SU-DHL-6 (cell line): ENCODE measurements around the gene IL37.

ENCODE experiments used
- H2AFZ ChIP-seq: fragments of 200-600 bp; sonication (generic); 2 replicates; pipeline ENCODE4 v1.6.1; 2014; ENCODE audit warnings: low read depth, mild to moderate bottlenecking, moderate library complexity, mixed read lengths, antibody characterized with exemption, low read length; ENCODE audit not compliant: severe bottlenecking
- H3F3A ChIP-seq: fragments of 200-600 bp; shearing (Covaris generic); 2 replicates; pipeline ENCODE4 v1.6.0; 2016; ENCODE audit warnings: antibody characterized with exemption, mild to moderate bottlenecking; ENCODE audit not compliant: insufficient read depth
- H3K27ac ChIP-seq: fragments of 200-600 bp; sonication (generic); 2 replicates; pipeline ENCODE4 v1.5.1; 2016; ENCODE audit warnings: low read depth, mild to moderate bottlenecking, low read length, moderate library complexity, mixed read lengths
- H3K27me3 ChIP-seq: fragments of 200-600 bp; sonication (generic), shearing (Covaris generic); 2 replicates; pipeline ENCODE4 v1.6.0; 2014; ENCODE audit warnings: mild to moderate bottlenecking, low read length
- H3K36me3 ChIP-seq: fragments of 200-600 bp; sonication (generic); 2 replicates; pipeline ENCODE4 v1.6.1; 2014; ENCODE audit warnings: mild to moderate bottlenecking, low read length, mixed read lengths
- H3K4me2 ChIP-seq: fragments of 300-600, 200-600 bp; shearing (Covaris generic), sonication (generic); 2 replicates; pipeline ENCODE4 v1.6.0; 2014; ENCODE audit warnings: low read length, low read depth, mild to moderate bottlenecking; ENCODE audit not compliant: poor library complexity, severe bottlenecking
- H3K4me3 ChIP-seq: fragments of 200-600 bp; sonication (generic); 2 replicates; pipeline ENCODE4 v1.5.1; 2014; ENCODE audit warnings: antibody characterized with exemption, low read length, mild to moderate bottlenecking, mixed read lengths; ENCODE audit not compliant: insufficient read depth, poor library complexity, severe bottlenecking
- H3K79me2 ChIP-seq: fragments of 200-600 bp; sonication (generic); 2 replicates; pipeline ENCODE4 v1.6.1; 2014; ENCODE audit warnings: mild to moderate bottlenecking, low read length, moderate library complexity; ENCODE audit not compliant: insufficient read depth
- H3K9ac ChIP-seq: fragments of 200-600 bp; sonication (generic); 2 replicates; pipeline ENCODE4 v1.7.0; 2014; ENCODE audit warnings: mild to moderate bottlenecking, low read length
- H3K9me2 ChIP-seq: fragments of 200-600 bp; sonication (generic); replicated peaks from 2 replicates; pipeline ENCODE4 v1.6.1; 2014; ENCODE audit warnings: low read length; ENCODE audit not compliant: insufficient read depth
- H3K9me3 ChIP-seq: fragments of 200-600 bp; sonication (generic); 2 replicates; pipeline ENCODE4 v1.6.1; 2014; ENCODE audit warnings: low read length, mixed read lengths; ENCODE audit not compliant: insufficient read depth
- H4K20me1 ChIP-seq: fragments of 200-600 bp; sonication (generic); 2 replicates; pipeline ENCODE4 v1.6.1; 2014; ENCODE audit warnings: low read depth, mild to moderate bottlenecking, antibody characterized with exemption, low read length, moderate library complexity, mixed read lengths
- EZH2phosphoT487 ChIP-seq: fragments of 200-600 bp; sonication (generic), shearing (Covaris generic); conservative IDR thresholded peaks from 2 replicates; pipeline ENCODE4 v1.6.1; 2018; ENCODE audit warnings: mild to moderate bottlenecking, antibody characterized with exemption, low read length, moderate library complexity, mixed read lengths
- TF ChIP-seq, protein P1 (sequence below): fragments of 200-600 bp; sonication (generic); IDR thresholded peaks from one replicate; pipeline ENCODE4 v1.5.1; 2017; ENCODE audit warnings: antibody characterized with exemption, mild to moderate bottlenecking, low read length, moderate library complexity; ENCODE audit not compliant: insufficient read depth, poor library complexity, severe bottlenecking

The IL37 gene

DNA sequence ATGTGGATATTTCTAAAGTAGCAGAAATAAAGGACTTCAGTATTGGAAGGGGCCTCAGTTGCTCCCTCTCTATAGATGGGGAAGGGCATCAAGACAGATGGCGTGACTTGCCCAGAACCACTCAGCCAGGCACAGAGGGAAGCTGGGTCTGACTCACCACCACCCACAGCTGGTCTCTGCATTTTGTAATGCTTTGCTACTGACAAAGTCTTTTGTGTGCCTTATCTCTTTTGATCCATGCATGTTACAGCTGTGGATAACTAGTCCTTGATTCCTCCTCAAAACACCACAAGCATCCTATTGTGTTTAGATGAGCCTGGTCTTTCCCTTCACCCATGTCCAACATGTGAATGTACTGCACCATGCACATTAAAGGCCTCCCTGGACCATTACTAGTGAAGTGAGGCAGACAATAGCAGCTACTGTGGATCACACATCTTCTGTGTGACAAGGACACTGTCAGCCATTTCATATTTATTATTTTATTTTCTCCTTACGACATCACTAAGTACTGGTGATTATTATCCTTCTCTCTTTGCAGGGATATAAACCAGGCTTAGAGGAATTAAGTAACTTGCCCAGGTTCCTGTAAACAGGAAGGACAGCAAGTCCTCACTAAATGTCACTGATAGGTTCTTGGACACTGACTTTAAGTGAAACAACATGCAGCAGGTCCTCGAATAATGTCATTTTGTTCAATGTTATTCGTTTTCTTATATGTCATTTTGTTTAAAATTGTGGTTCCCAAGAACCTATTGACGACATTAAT lies 29.6 kb upstream of the IL37 start:
- Histone ChIP-seq H3K36me3 (no peaks in the 10 kb centered on the region), H3K4me3 (no peak overlapping the region), H4K20me1 (no peaks in the 10 kb centered on the region), H3K27me3 (no peaks in the 10 kb centered on the region), H3K9me2 (no peaks in the 10 kb centered on the region), H2AFZ (no peak overlapping the region), H3K27ac (peak overlapping the region; percentile 74), H3K4me2 (peak overlapping the region; percentile 23), H3F3A (no peaks in the 10 kb centered on the region), H3K9ac (no peak overlapping the region), H3K9me3 (no peaks in the 10 kb centered on the region), H3K79me2 (no peaks in the 10 kb centered on the region)
- TF ChIP-seq EZH2phosphoT487 = no peak
- TF ChIP-seq, protein P1, sequence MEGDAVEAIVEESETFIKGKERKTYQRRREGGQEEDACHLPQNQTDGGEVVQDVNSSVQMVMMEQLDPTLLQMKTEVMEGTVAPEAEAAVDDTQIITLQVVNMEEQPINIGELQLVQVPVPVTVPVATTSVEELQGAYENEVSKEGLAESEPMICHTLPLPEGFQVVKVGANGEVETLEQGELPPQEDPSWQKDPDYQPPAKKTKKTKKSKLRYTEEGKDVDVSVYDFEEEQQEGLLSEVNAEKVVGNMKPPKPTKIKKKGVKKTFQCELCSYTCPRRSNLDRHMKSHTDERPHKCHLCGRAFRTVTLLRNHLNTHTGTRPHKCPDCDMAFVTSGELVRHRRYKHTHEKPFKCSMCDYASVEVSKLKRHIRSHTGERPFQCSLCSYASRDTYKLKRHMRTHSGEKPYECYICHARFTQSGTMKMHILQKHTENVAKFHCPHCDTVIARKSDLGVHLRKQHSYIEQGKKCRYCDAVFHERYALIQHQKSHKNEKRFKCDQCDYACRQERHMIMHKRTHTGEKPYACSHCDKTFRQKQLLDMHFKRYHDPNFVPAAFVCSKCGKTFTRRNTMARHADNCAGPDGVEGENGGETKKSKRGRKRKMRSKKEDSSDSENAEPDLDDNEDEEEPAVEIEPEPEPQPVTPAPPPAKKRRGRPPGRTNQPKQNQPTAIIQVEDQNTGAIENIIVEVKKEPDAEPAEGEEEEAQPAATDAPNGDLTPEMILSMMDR = no peak

DNA sequence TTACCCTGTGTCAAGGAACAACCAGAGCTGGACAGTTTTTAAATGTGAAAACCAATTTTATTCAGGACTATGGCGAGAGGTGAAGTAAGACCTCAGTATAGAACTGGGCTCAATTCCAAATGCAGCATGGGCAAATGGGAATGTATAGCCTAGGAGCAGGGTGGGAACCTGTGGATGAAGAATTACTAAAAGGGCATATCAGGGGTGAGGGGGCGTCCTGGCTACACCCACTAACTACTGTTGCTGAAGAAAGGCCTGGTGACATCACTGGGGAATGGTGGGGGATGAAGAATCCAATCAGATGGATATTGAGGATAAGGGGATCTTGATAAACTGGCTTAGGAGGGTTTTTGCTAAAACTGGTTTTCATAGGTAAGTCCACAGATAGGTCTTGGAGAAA lies 27.3 kb upstream of the IL37 start:
- Histone ChIP-seq H3K9me3 (no peaks in the 10 kb centered on the region), H3K9me2 (no peaks in the 10 kb centered on the region), H2AFZ (no peak overlapping the region), H3K36me3 (no peaks in the 10 kb centered on the region), H3K4me2 (no peak overlapping the region), H3F3A (no peaks in the 10 kb centered on the region), H3K27me3 (no peaks in the 10 kb centered on the region), H3K9ac (no peak overlapping the region), H3K27ac (no peak overlapping the region), H3K79me2 (no peaks in the 10 kb centered on the region), H3K4me3 (no peak overlapping the region), H4K20me1 (no peaks in the 10 kb centered on the region)
- TF ChIP-seq, protein P1 = no peak
- TF ChIP-seq EZH2phosphoT487 = no peak

DNA sequence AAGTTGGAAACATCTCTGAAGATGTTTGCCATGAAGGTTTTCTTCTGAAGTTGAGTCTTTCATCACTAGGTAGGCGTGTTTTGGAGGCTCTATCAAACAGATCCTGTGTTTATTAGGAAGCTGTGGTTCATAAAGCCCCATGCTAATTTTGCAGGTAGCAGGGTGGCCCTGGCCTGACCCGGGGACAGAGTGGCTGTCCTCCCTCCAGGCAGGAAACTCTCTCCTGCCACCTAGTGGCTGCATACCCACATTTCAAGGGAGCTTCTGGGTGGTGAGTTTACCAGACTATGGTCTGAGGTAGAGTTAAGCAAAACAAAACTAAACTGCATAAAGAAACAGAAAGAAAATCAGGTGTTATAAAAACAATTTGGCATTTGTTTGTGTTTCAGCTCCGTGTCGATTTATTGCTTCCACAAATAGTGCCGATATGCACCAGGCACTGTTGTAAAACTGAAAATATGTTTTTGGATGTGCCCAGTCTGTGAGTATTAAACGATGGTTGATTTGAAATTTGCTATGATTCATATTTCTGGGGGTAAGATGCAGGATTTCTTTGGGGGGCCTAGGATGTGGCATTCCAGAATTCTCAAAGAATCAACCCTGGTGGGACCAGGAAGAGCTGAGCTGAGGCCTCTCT lies 26.0 kb upstream of the IL37 start:
- H3K4me2 ChIP-seq = no peak overlapping the region
- H3K4me3 ChIP-seq = no peak overlapping the region
- H3K27ac ChIP-seq = peak overlapping the region; percentile 48

More for the DNA sequence above, 26.0 kb upstream of the IL37 start:
- TF ChIP-seq EZH2phosphoT487 = no peak
- TF ChIP-seq, protein P1 = peak; percentile 86
- Histone ChIP-seq H3K27me3 (no peaks in the 10 kb centered on the region), H3K9me2 (no peaks in the 10 kb centered on the region), H3F3A (no peaks in the 10 kb centered on the region), H3K9me3 (no peaks in the 10 kb centered on the region), H3K9ac (no peak overlapping the region), H3K79me2 (no peaks in the 10 kb centered on the region), H2AFZ (no peak overlapping the region), H4K20me1 (no peaks in the 10 kb centered on the region), H3K36me3 (no peaks in the 10 kb centered on the region)
